Hippocampal formation (tissue), 2 donors: ENCODE results near the gene FAM118B.
"Not testable (repeated sequence)": the region's sequence is repeated elsewhere in the genome, so short reads cannot be mapped to it uniquely, and the experiment has no call there.

Source experiments
- DNase-seq, 2 donors: peaks; one replicate each; lab custom pipeline; 2025; lab: John Stamatoyannopoulos, UW

FAM118B gene

GRCh38 chr11:126219547-126219946 lies 8.0 kb downstream of the FAM118B start:
- DNase-seq, result no peak

GRCh38 chr11:126224647-126225294 lies 13.2 kb downstream of the FAM118B start:
- DNase-seq, result peak in 1 of 2 donors; percentile 6

GRCh38 chr11:126225295-126225665 lies 13.7 kb downstream of the FAM118B start:
- no peak for DNase-seq

DNA sequence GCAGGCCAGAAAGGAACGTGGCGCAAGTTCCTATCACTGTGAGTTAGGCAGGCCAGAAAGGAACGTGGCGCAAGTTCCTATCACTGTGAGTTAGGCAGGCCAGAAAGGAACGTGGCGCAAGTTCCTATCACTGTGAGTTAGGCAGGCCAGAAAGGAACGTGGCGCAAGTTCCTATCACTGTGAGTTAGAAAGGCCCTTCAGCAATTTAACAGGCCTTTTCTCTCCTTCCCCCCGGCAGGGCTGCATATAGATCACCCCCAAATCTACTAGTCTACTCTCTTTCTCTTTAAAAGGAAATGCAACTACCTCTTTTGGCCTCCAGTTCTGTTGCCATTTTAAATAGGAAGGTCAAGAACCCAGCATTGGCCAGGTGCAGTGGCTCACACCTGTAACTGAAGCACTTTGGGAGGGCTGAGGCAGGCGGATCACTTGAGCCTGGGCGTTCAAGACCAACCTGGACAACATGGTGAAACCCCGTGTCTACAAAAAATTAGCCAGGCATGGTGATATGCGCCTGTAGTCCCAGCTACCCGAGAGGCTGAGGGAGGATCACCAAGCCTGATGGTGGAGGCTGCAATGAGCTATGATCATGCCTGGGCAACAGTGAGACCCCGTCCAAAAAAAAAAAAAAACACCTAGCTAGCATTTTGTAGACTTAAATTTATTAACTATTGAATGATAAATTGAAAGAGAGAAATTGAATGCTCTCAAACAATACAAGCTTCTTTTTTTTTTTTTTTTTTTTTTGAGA lies 14.9 kb downstream of the FAM118B start:
- DNase-seq, result no peak

GRCh38 chr11:126229858-126230540 lies 18.4 kb downstream of the FAM118B start:
- no peak for DNase-seq

DNA sequence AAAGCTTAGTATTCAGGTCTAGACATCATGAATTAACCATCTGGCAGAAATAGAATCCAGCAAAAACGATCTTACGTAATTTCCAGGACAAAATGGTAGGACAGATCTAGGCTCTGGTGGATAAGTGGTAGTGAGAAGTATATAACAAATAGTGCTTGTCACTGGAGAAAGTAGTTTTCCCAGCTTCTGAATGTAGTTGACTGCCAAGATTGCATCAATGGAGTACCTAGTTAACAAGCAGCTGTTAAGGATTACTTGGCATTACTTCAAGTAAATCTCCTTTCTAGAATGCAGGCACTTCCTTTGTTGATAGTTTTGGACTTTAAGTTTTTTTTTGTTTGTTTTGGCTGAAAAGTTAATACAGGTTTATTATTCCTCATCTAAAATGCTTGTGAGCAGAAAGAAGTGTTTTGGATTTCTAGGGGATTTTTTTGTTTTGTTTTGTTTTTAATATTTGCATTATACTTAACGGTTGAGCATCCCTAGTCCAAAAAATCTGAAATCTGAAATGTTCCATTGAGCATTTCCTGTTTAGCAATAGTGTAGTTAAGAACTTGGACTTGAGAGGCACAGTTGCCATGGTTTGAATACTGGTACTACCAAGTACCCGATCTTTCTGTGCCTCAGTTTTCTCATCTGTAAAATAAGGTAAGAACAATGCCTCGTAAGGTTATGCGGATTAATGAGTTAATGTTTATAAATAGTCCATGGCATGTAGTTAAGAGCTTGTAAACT lies 20.3 kb downstream of the FAM118B start:
- DNase-seq, result peak in 1 of 2 donors; percentile 9

- no peak for DNase-seq
Observed at GRCh38 chr11:126232683-126233082, 21.1 kb downstream of the FAM118B start.

DNA sequence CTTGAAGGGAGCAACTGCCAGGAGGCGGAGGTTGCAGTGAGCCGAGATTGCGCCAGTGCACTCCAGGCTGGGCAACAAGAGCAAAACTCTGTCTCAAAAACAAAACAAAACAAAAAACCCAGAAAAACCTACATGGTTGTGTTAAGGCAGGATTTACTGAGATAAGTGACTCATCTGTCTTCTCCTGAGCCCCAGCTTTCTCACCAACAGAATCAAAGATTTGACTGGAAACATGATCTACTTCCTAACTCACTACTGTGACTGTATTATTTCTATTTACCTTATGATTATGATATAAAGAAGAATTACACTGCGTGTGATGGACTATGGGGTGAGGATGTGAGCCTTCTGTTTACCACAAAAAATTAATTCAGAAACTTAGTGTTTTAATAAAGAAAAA lies 21.8 kb downstream of the FAM118B start:
- no peak for DNase-seq

GRCh38 chr11:126246636-126247035 lies 35.1 kb downstream of the FAM118B start:
- no peak for DNase-seq

- DNase-seq, result no peak
Observed at GRCh38 chr11:126253265-126253664, 41.7 kb downstream of the FAM118B start.

DNA sequence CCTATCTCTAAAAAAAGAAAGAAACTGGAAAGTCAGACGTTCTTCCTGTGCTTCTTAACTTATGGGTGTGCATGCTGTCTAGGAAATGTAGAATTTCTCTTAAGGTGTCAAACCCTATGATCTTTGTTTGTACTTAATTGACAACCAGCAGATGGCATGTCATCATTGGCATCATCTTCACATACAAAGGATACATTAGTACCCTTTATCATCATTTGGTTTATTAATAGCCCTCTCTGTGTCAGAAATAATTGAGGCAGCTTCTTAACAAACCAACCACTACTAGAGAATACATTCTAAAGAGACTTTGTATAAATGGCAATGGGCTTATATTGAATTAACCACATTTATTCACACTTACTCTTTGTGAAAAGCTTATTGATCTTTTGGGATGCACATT lies 43.2 kb downstream of the FAM118B start:
- DNase-seq, result no peak

DNA sequence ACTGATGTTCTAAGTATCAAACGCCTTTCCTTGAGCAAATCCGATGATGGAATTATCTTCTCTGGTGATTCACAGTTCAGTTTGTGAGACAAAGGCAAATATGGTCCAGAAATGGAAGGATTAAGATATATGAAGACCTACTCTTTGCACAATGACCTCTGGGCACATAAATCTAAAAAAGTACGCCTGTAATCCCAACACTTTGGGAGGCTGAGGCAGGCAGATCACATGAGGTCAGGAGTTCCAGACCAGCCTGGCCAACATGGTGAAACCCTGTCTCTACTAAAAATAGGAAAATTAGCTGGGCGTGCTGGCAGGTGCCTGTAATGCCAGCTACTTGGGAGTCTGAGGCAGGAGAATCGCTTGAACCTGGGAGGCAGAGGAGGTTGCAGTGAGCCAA lies 43.9 kb downstream of the FAM118B start:
- DNase-seq, result not testable (repeated sequence)

DNA sequence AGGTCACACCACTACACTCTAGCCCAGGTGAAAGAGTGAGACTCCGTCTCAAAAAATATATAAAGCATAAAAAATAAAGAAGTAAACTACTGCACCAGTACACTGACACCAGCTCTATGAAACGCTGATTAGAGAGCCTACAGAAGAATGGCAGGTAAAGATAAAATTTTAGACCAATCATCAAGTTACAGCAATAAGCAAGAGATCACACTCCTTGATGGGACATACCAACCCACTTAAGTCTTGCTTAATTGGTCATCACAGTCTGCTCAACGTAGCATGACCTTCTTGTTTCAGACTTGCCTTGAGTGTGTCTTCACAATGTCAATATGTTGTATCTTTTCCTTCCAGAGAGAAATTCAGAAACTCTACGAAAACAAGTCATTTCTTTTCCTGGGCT lies 44.6 kb downstream of the FAM118B start:
- DNase-seq, result no peak

DNA sequence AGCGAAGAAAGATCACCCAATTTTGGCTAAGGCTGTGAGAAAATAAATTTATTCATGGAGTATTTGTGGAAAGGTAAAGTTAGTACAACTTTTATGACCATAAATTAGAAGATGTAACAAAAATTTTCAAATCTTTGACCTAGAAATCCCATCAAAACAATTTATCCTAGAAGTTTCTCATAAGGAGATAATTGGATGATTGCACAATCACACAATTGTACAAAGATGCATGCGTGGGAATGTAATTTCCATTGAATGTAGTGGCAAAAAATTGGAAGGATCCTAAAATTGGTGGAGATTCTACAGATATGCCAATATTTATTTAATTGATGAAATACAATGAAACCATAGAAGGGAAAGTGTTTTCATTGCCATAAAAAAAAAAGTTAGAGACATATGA lies 45.6 kb downstream of the FAM118B start:
- no peak for DNase-seq

DNA sequence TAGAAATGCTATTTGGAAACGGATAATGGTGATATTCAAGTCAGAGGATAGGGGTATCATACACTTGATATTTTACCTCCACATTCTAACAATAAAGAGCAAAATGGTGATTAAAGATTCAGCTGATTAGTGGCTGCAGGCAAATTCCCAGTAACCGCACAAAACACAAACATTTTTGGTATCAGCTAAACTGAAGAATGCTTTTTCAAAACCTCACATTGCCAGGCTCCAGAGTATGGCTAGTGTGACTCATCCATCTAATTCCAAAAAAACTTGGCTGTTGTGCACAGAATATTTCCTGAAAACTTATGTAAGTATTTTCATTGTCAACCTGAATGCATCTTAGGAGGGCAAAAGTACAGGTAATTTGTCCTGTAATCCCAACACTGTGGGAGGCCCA lies 46.2 kb downstream of the FAM118B start:
- no peak for DNase-seq

DNA sequence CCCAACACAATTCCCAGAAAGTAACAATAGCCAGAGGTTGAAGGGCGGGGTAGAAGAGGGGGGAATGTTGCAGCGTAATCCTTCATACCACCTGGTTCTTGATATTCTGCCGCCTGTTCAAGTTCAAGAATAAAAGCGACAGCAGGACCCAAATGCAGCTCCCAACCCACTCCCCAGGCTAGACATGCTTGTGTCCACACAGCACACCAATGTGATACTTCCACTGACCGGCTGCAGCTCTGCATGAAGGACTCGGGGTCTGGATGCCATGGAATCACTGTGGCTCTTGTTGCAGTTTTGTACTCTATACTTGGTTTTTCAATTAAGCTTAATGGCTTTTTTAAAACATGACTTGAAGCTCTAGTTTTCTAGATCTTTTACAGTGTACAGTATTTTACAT lies 50.6 kb downstream of the FAM118B start:
- no peak for DNase-seq

- no peak for DNase-seq
Observed at GRCh38 chr11:126263489-126263888, 51.9 kb downstream of the FAM118B start.

DNA sequence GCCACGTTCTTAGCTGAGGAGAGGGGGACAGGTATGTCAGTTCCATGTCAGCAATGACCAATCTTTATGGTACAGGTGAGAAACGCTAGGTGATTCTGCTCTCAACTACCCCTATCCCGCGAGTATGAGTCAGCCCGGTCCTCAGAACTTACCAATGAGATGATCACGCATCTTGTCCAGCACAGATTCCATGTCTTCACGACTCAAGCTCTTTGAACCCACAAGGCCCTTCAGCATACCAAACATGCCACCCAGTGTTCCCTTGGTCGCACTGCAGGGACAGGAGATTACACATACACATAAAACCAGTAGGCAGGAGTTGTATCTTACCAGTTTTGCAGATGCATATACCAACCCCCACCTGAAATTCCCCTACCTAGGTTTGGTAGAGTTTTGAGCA lies 54.2 kb downstream of the FAM118B start:
- no peak for DNase-seq

GRCh38 chr11:126267650-126268049 lies 56.1 kb downstream of the FAM118B start:
- DNase-seq, result no peak

- DNase-seq, result no peak
Observed at GRCh38 chr11:126268361-126268707, 56.8 kb downstream of the FAM118B start.

- peak; percentile 97 to 100 for DNase-seq
Observed at GRCh38 chr11:126268708-126269579, 57.4 kb downstream of the FAM118B start, which contains the start of the genes FOXRED1 and SRPRA. FOXRED1 (plus strand) TSS chr11:126269154; CDS start chr11:126269207, 53 bp downstream. SRPRA (minus strand) TSS chr11:126268895; CDS start chr11:126268804, 91 bp downstream.
